ENCODE results near the gene LEP. TPM values are rescaled to one million over a fixed set of nuclear protein-coding genes. Genes with fewer than 3 reads are reported as not detected.

LEP gene
- total and polyA plus RNA-seq, 2 donors from 2014 or later: not detected

- no peak overlapping the region for H3K27ac ChIP-seq (ENCODE audit: low read depth in 2 of 2, low read length in 2 of 2)
- DNase-seq (no peak), FAIRE-seq (no peak)
- no peaks in the 10 kb centered on the region for H3K36me3 ChIP-seq (ENCODE audit: control insufficient read depth in 2 of 3, insufficient read depth in 3 of 3, low read length in 3 of 3)
- TF ChIP-seq CTCF (IDR thresholded peaks at IDR 0.05; ENCODE audit: borderline replicate concordance, extremely low read depth, insufficient read depth): no peak
- peaks cover 0 to 3% (median 0%) of the 10 kb centered on the region in 3 donors for H3K4me1 ChIP-seq (ENCODE audit: control insufficient read depth in 2 of 3, insufficient read depth in 2 of 3, low read depth in 1 of 3, low read length in 3 of 3)
- no peaks in the 10 kb centered on the region for H3K9me3 ChIP-seq (ENCODE audit: control insufficient read depth in 2 of 3, insufficient read depth in 1 of 3, low read length in 3 of 3)
- H3K9ac ChIP-seq (ENCODE audit: low read length in 3 of 3): no peak overlapping the region
- intact Hi-C loops (cut with DNase I): no loop called here
- H3K27me3 ChIP-seq (ENCODE audit: control insufficient read depth, insufficient read depth, low read length): no peaks in the 10 kb centered on the region
- no peak overlapping the region for H3K4me3 ChIP-seq (ENCODE audit: low read length in 3 of 3)
Observed at GRCh38 chr7:128253701-128254100, 12.6 kb downstream of the LEP start.

- Histone ChIP-seq H3K4me3 (ENCODE audit: low read length in 3 of 3) (no peak overlapping the region), H3K4me1 (ENCODE audit: control insufficient read depth in 2 of 3, insufficient read depth in 2 of 3, low read depth in 1 of 3, low read length in 3 of 3) (peaks cover 0 to 6% (median 0%) of the 10 kb centered on the region in 3 donors), H3K9me3 (ENCODE audit: control insufficient read depth in 2 of 3, insufficient read depth in 1 of 3, low read length in 3 of 3) (no peaks in the 10 kb centered on the region), H3K27me3 (ENCODE audit: control insufficient read depth, insufficient read depth, low read length) (no peaks in the 10 kb centered on the region), H3K36me3 (ENCODE audit: control insufficient read depth in 2 of 3, insufficient read depth in 3 of 3, low read length in 3 of 3) (no peaks in the 10 kb centered on the region), H3K9ac (ENCODE audit: low read length in 3 of 3) (no peak overlapping the region), H3K27ac (ENCODE audit: low read depth in 2 of 2, low read length in 2 of 2) (no peak overlapping the region)
- intact Hi-C loops (cut with DNase I): no loop called here
- DNase-seq: no peak
- FAIRE-seq: no peak
- no peak for TF ChIP-seq CTCF (IDR thresholded peaks at IDR 0.05; ENCODE audit: borderline replicate concordance, extremely low read depth, insufficient read depth)
Observed at GRCh38 chr7:128254470-128254869, 13.4 kb downstream of the LEP start.

GRCh38 chr7:128255271-128255670 lies 14.2 kb downstream of the LEP start:
- Histone ChIP-seq H3K27ac (ENCODE audit: low read depth in 2 of 2, low read length in 2 of 2) (no peak overlapping the region), H3K9ac (ENCODE audit: low read length in 3 of 3) (no peak overlapping the region), H3K36me3 (ENCODE audit: control insufficient read depth in 2 of 3, insufficient read depth in 3 of 3, low read length in 3 of 3) (no peaks in the 10 kb centered on the region), H3K9me3 (ENCODE audit: control insufficient read depth in 2 of 3, insufficient read depth in 1 of 3, low read length in 3 of 3) (no peaks in the 10 kb centered on the region), H3K4me1 (ENCODE audit: control insufficient read depth in 2 of 3, insufficient read depth in 2 of 3, low read depth in 1 of 3, low read length in 3 of 3) (peaks cover 0 to 6% (median 0%) of the 10 kb centered on the region in 3 donors), H3K4me3 (ENCODE audit: low read length in 3 of 3) (no peak overlapping the region), H3K27me3 (ENCODE audit: control insufficient read depth, insufficient read depth, low read length) (no peaks in the 10 kb centered on the region)
- DNase-seq: no peak
- intact Hi-C loops (cut with DNase I): no loop called here
- FAIRE-seq: no peak
- TF ChIP-seq CTCF (IDR thresholded peaks at IDR 0.05; ENCODE audit: borderline replicate concordance, extremely low read depth, insufficient read depth): no peak

GRCh38 chr7:128257458-128257857 lies 16.4 kb downstream of the LEP start:
- Histone ChIP-seq H3K4me1 (ENCODE audit: control insufficient read depth in 2 of 3, insufficient read depth in 2 of 3, low read depth in 1 of 3, low read length in 3 of 3) (peaks cover 0 to 6% (median 0%) of the 10 kb centered on the region in 3 donors), H3K27ac (ENCODE audit: low read depth in 2 of 2, low read length in 2 of 2) (no peak overlapping the region), H3K27me3 (ENCODE audit: control insufficient read depth, insufficient read depth, low read length) (no peaks in the 10 kb centered on the region), H3K4me3 (ENCODE audit: low read length in 3 of 3) (no peak overlapping the region), H3K9me3 (ENCODE audit: control insufficient read depth in 2 of 3, insufficient read depth in 1 of 3, low read length in 3 of 3) (no peaks in the 10 kb centered on the region), H3K9ac (ENCODE audit: low read length in 3 of 3) (no peak overlapping the region), H3K36me3 (ENCODE audit: control insufficient read depth in 2 of 3, insufficient read depth in 3 of 3, low read length in 3 of 3) (no peaks in the 10 kb centered on the region)
- intact Hi-C loops (cut with DNase I): no loop called here
- TF ChIP-seq CTCF (IDR thresholded peaks at IDR 0.05; ENCODE audit: borderline replicate concordance, extremely low read depth, insufficient read depth): no peak
- FAIRE-seq: no peak
- DNase-seq: no peak
